Superior temporal gyrus (tissue), 1 donor: ENCODE data around the gene VAMP5.
A peak's percentile ranks its signal among the peaks of the same experiment; 100 is the strongest.
"Not testable (repeated sequence)": the region's sequence is repeated elsewhere in the genome, so short reads cannot be mapped to it uniquely, and the experiment has no call there.

Experiments used
- DNase-seq: peaks from one replicate; pipeline ENCODE4 v3.0.0-alpha.2; 2016; ENCODE audit errors: extremely low spot score

VAMP5 gene

GRCh38 chr2:85550486-85550885, 33.7 kb upstream of the VAMP5 start:
- DNase-seq, result peak; percentile 23

DNA sequence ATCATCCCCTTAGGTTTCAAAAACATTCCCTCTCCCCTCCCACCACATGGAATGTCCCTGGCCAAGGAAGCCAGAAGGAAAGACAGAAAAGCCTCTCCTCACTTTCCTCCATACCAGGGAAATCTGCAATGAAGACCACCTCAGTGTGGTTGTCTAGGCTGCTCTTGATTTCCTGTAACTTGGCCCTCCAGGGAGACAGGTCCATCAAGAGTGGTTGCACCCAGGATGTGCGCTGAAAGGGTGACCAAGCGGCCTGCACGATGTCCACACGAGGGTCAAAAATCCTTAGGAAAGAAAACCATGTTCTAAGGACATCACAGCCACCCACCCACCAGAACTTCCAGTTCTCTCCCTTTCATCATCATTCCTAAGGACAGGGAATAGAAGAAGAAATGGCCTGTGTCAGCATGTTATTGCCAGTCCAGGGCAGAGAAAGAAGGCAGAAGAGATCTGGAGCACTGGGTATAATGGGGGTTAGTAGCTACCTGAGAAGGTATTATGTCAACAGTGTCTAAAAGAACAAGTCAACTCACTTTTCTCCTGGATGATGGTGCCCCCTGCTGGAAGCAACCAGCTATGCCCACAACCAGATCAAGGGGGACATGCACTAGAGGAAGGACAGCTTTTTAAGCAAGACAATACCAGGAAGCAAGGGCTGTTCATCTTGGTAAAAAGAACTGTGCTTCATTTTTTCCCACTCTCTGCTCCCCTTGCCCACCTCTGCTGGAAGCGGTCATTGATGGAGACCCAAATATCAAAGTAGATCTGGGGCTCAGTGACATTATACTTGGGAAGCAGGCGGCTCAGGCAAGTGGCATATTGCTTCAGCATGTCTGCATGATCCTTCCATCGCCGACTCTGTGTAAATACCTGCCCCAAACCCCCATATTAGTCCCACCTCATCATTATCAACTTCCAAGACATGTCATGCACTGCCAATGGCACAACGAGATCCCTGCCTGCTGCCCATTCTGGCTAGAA, 32.2 kb upstream of the VAMP5 start:
- peak; percentile 95 for DNase-seq

DNA sequence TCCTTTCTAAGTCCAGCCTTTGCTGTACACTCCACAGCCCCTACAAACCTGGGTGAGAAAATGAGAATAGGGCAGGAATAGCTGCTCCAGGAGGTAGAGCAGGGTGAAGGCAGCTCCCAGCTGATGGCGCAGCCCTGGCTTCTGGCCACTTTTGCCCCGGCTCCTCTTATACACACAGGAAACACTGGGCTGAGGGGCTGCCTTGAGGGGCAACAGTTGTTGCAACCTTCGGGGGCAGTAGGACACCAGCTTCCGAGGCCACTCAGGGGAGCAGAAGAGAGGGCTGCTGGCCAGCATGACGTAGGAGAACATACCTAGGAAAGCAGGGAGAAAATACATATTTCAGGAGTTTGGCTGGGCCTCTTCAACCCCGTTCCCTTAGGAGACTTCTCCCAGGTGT, 31.0 kb upstream of the VAMP5 start:
- no peak for DNase-seq

DNA sequence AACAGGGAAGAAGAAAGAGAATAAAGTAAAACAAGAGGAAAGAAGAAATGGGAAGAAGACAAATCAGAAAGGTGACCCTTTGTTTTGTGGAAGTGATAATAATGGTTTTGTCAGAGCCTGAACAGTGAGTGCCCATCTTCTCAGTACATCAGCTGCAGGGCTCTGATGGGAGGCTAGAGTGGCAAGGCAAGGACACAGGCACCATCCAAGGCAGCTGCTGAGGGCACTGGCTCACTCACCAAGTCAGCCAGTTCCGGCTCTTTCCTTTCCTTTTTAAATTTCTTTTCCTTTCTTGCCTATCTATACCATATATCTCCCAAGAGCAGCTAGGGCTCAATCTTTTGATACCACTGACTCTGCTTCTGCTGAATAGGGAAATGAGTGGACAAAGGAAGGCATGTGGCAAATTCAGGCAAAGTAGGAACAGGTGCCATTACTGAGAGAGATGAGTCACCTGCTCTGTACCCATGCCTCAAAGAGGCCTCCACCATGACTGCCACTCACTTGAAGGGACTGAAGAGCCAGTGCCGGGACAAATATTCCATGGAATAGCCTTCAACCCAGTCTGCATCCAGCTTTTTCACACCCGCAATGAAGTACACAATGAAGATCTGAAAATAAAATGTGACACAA, 29.1 kb upstream of the VAMP5 start:
- DNase-seq, result no peak

DNA sequence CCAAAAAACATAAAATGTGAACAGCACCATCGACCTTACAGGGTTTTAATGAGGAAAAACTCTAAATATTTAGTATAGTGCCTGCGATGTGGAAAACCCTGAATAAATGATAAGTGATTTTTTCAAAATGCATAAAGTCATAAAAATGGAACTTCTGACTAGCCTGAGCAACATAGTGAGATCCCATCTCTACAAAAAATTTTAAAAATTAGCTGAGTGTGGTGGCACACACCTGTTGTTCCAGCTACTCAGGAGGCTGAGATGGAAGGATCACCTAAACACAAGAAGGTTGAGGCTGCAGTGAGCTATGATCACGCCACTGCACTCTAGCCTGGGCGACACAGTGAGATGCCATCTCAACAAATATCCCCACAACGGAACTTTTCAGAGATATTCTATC, 27.1 kb upstream of the VAMP5 start:
- no peak for DNase-seq

DNA sequence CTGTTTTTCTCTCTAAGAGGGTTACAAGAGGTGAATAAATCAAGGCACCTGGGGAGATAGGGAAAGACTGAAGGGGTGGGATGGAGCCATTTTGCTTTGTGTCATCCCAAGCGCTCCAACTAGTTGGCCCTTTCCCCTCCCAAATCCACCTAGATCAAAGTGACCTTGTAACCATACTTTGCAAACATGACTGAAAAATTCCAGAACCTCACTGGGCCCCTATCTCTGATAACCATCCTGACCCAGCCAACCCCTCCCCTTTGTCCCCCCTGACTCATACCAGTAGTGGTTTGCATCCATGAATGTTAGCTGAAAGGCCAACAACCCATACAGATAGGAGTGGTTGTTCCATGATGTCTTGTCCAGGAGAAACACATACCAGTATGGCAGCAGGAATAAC, 26.1 kb upstream of the VAMP5 start:
- DNase-seq, result no peak

- DNase-seq, result not testable (repeated sequence)
These were observed 23.9 kb upstream of the VAMP5 start for GRCh38 chr2:85560403-85560726.

DNA sequence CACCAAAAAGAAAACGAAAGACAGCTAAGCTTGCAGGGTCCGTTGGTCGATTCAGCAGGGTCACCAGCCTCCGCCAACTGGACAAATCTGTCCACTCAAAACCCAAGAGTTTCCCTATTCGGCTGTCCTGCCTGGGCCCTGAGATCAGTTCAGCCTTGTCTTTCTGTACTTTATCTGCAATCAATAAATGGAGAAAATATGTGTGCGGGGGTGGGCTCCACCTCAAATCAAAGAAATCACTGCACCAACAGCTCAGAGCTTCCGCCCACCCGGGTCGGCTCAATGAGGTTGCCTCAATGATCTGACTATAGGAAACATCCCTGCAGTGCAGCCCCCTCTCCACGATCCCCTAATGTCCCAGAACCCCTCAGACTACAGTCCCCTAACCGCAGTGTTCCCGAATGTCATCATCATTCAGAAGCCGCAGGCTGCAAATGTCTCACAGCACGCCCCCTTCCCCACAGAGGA, 23.4 kb upstream of the VAMP5 start:
- DNase-seq, result no peak

GRCh38 chr2:85561280-85562212, 22.7 kb upstream of the VAMP5 start, which contains the start of gene GGCX:
TSS of gene GGCX (minus strand) at chr2:85561493. CDS start at chr2:85561428, 65 bp downstream.
- DNase-seq, result peak; percentile 96

DNA sequence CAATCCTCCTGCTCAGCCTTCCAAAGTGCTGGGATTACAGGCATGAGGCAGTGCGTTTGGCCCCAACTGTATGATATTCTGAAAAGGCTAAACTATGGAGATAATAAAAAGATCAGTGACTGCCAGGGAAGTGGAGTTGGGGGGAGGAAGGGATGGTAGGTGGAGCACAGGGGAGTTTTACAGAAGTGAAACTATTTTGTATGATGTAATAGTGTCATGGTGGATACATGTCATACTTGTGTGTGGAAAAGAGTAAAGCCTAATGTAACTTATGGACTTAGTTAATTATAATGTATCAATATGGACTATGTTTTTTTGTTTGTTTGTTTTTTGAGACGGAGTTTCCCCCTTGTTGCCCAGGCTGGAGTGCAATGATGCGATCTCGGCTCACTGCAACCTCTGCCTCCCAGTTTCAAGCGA, 20.1 kb upstream of the VAMP5 start:
- DNase-seq, result no peak

DNA sequence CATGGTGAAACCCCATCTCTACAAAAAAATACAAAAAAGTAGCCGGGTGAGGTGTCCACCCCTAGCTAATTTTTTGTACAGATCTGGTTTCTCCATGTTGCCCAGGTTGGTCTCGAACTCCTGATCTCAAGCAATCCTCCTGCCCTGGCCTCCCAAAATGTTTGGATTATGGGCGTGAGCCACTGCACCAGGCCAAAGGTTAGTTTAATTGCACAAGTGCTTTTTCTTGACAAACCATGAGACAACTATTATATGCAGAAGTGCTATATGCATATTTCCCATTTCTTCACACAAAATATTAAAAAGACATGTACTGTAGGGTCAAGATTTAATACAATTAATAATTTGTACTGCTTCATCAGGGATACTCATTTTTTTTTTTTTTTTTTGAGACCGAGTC, 18.0 kb upstream of the VAMP5 start:
- DNase-seq, result no peak

DNA sequence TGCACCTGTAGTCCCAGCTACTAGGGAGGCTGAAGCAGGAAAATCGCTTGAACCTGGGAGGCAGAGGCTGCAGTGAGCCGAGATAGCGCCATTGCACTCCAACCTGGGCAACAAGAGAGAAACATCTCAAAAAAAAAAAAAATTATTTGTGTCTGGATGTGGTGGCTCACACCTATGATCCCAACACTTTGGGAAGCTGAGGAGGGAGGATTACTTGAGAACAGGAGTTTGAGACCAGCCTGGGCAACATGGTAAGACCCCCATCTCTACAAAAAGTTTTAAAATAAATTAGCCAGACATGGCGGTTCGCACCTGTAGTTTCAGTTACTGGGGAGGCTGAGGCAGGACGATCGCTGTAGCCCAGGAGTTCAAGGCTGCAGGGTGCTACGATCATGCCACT, 8.5 kb upstream of the VAMP5 start:
- no peak for DNase-seq

GRCh38 chr2:85577063-85577385, 7.2 kb upstream of the VAMP5 start:
- DNase-seq, result no peak

DNA sequence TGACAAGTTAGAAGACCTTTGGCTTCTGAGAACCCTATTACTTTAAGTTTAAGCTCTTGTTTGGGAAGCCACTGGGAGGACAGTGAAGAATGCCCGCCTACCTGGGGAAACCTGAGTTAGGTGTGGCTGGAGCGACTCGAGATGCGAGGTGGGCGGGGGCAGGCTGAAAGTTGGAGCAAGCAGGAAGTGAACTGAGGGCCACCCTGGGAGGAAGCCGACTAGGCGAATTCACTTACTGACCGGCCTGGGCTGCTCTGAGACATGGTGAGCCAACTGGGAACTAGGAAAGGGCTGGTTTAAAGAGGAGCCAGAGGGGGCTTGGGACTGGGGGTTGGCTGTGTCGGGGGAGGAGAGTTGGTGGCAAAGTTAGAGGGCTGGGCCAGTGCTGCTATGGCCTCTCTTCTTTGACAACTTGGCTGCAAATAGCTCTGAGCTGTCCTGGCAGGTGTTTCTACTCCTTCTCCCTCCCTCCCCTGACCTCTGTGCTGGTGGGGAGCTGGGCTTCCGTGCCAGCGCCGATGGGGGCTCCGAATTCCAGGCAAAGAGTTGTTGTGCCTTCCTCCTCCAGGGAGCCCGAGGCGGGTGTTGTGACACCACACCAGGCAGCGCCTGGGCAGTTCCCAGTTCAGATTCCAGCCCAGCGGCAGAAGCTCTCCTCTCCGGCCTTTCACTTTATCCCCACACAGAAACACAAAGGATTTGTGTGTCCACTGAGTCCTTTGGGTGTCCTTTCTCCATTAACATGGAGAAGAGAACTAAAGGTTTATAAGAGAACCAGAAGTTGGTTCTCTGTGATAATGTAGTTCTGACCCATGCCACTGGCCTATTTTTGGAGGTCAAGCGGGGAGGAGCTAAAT, 6.6 kb upstream of the VAMP5 start, which contains the start of gene VAMP8:
TSS of gene VAMP8 (plus strand) at position 201 of the 857 bp plus-strand sequence. CDS start at position 262, 61 bp downstream.
- no peak for DNase-seq

DNA sequence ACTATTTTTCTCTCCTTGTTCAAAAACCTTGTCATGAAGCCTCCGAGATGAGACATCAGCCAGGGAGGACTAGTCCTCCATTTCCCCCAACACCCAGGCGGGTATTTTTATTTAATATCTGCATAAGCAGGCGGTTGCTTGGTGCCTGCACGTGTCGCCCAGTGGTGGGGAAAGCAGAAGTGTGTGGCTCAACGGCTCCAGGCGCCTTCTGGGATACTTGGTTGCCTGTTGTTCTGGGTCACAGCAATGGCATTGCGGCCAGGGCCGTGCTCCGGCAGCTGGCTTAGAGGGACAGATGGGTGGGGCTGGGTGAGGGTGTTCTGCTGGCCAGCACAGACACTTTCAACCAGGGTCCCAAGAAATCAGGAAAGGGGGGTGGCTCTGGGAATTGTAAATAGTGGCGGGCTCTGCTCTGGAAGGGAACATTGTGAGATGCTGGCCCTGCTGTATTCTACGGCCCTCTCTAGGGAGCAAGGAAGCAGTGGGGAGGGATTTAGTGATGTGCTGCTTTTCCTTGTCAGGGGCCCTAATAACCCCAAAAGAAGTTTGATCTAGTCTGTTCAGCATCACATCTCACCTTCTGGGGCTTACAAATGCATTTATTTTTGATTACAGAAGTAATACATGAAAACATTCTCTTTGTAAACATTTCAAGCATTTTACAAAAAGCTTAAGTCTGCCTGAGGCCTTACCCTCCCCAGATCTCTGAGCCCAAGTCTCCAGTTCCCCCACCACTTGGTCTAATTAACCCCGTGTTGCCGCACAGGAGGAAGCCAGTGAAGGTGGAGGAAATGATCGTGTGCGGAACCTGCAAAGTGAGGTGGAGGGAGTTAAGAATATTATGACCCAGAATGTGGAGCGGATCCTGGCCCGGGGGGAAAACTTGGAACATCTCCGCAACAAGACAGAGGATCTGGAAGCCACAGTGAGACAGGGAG, 5.7 kb upstream of the VAMP5 start:
- DNase-seq, result no peak

DNA sequence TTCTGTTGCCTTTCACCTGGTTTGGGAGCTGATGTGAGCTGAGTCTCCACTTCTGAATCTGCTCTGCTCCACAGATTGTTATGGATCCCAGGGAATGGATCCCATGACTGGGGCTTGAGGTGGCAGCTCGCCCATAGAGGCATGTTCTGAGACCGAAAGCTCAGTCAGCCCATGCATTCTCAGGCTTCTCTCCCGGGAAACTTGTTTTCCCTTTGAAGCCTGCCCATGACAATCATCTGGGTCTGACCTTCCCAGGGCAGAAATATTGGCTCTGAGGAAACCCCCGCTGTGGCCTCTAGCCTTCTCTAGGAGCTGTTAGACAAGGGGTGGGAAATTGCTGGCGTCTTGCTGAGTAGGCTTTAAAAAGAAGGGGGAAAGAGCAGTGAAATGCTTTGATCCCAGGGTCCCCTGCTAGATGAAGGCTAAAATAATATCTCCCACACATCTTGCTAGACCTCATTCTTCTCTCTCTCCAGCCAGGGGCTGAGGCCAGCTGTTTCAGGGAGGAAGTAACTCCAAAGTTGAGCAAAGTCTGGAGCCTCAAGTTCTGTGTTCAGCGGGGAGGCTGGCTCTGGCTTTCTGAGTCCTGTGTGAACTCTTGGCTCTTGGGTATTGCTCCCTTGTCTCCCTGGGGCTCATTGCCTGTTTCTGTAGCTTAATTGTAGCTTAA, 4.8 kb upstream of the VAMP5 start:
- DNase-seq, result no peak

DNA sequence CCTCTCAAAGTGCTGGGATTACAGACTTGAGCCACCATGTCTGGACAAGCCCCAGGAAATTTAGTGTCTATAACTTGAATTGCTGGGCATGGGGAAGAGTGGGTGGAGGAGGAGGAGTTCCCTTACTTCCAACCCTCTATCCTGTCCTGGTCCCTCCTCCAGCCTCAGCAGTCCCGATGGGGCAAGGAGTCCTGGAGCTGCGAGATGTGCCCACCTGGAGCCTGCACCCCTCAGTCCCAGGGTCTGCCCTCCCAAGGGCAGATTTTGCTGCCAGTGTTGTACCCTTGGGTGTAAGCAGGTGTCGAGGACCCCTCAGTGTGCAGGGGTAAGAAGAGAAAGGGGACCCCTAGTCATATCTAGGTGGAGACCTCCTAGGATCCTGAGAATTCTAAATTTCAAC, 4.0 kb upstream of the VAMP5 start:
- DNase-seq, result no peak

GRCh38 chr2:85582492-85582891, 1.7 kb upstream of the VAMP5 start:
- DNase-seq, result no peak

GRCh38 chr2:85583667-85584353, 421 bp upstream of the VAMP5 start:
- DNase-seq, result no peak
